Panc1 (cell line): Measurements from ENCODE around the gene PPP1R12A.

ENCODE experiments used
- CTCF ChIP-seq: fragments of 450-650 bp; IDR thresholded peaks from 2 replicates; pipeline ENCODE4 v1.5.1; 2017; ENCODE audit warnings: mild to moderate bottlenecking
- POLR2AphosphoS5 ChIP-seq: IDR thresholded peaks from 2 replicates; pipeline ENCODE4 v1.6.1; 2012; ENCODE audit warnings: mild to moderate bottlenecking, low read depth, low read length, moderate library complexity
- TF ChIP-seq, protein P1 (sequence below), 2 experiments: IDR thresholded peaks; 2 replicates each; pipeline ENCODE4 v1.6.1; 2011 to 2012; ENCODE audit warnings: low read depth in 2 of 2, control low read depth in 1 of 2, low read length in 1 of 2, mild to moderate bottlenecking in 1 of 2, moderate library complexity in 1 of 2; ENCODE audit not compliant: insufficient read depth in 1 of 2

- TF ChIP-seq CTCF (no peak), POLR2AphosphoS5 (no peak)
- TF ChIP-seq, protein P1, sequence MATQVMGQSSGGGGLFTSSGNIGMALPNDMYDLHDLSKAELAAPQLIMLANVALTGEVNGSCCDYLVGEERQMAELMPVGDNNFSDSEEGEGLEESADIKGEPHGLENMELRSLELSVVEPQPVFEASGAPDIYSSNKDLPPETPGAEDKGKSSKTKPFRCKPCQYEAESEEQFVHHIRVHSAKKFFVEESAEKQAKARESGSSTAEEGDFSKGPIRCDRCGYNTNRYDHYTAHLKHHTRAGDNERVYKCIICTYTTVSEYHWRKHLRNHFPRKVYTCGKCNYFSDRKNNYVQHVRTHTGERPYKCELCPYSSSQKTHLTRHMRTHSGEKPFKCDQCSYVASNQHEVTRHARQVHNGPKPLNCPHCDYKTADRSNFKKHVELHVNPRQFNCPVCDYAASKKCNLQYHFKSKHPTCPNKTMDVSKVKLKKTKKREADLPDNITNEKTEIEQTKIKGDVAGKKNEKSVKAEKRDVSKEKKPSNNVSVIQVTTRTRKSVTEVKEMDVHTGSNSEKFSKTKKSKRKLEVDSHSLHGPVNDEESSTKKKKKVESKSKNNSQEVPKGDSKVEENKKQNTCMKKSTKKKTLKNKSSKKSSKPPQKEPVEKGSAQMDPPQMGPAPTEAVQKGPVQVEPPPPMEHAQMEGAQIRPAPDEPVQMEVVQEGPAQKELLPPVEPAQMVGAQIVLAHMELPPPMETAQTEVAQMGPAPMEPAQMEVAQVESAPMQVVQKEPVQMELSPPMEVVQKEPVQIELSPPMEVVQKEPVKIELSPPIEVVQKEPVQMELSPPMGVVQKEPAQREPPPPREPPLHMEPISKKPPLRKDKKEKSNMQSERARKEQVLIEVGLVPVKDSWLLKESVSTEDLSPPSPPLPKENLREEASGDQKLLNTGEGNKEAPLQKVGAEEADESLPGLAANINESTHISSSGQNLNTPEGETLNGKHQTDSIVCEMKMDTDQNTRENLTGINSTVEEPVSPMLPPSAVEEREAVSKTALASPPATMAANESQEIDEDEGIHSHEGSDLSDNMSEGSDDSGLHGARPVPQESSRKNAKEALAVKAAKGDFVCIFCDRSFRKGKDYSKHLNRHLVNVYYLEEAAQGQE (IDR thresholded peaks at IDR 0.05; ENCODE audit: insufficient read depth in 1 of 2, low read depth in 2 of 2, low read length in 1 of 2) = no peak
Observed at GRCh38 chr12:79732638-79733037, 202.3 kb downstream of the PPP1R12A start.
